ENCODE measurements around the gene FOLR1.

The FOLR1 gene

GRCh38 chr11:72224564-72225410 is 32.8 kb downstream of the FOLR1 start, which contains the start of gene INPPL1:
TSS of gene INPPL1 (plus strand) at chr11:72224767. CDS start at chr11:72224985, 218 bp downstream.
- peak; percentile 49 for DNase-seq

GRCh38 chr11:72225411-72225951 is 33.5 kb downstream of the FOLR1 start:
- DNase-seq = no peak

GRCh38 chr11:72226701-72227100 is 34.8 kb downstream of the FOLR1 start:
- DNase-seq = no peak

GRCh38 chr11:72227316-72228228 is 35.6 kb downstream of the FOLR1 start:
- DNase-seq = no peak

- no peak for DNase-seq
Measured at GRCh38 chr11:72228229-72228843, 36.4 kb downstream of the FOLR1 start.

- no peak for DNase-seq
Measured at GRCh38 chr11:72228844-72229231, 36.9 kb downstream of the FOLR1 start.

GRCh38 chr11:72229336-72229924 is 37.5 kb downstream of the FOLR1 start:
- DNase-seq = no peak

- DNase-seq = no peak
Measured at GRCh38 chr11:72229925-72230763, 38.2 kb downstream of the FOLR1 start.

- no peak for DNase-seq
Measured at GRCh38 chr11:72230764-72231365, 38.9 kb downstream of the FOLR1 start.

GRCh38 chr11:72231396-72232259 is 39.7 kb downstream of the FOLR1 start:
- no peak for DNase-seq

- no peak for DNase-seq
Measured at GRCh38 chr11:72232260-72233055, 40.5 kb downstream of the FOLR1 start.

- no peak for DNase-seq
Measured at GRCh38 chr11:72233056-72233772, 41.3 kb downstream of the FOLR1 start.

- DNase-seq = no peak
Measured at GRCh38 chr11:72233773-72234513, 42.0 kb downstream of the FOLR1 start.

GRCh38 chr11:72234514-72234830 is 42.5 kb downstream of the FOLR1 start:
- no peak for DNase-seq

GRCh38 chr11:72234920-72235319 is 43.0 kb downstream of the FOLR1 start:
- DNase-seq = no peak

- DNase-seq = no peak
Measured at GRCh38 chr11:72235351-72236057, 43.6 kb downstream of the FOLR1 start.

- no peak for DNase-seq
Measured at GRCh38 chr11:72236083-72236697, 44.2 kb downstream of the FOLR1 start.

All from stimulated activated CD4-positive, alpha-beta T cell treated with anti-CD3 and anti-CD28 coated beads, Interleukin-12 subunit alpha, Interleukin-12 subunit beta, amount 100 ng/mL, for 4 hours (primary cell).